Bronchial epithelial cell (primary cell): ENCODE results near the gene ERCC6. TPM values are rescaled to one million over a fixed set of nuclear protein-coding genes. Genes with fewer than 3 reads are reported as not detected.

ENCODE experiments used
- DNase-seq: peaks from one replicate; pipeline ENCODE4 v3.0.0-alpha.2; 2010; ENCODE audit warnings: low read depth
- FAIRE-seq: peaks from 2 replicates; lab custom pipeline; 2011; peaks lifted over from hg19 to GRCh38; lab: Jason Lieb, UNC
- H3K27me3 ChIP-seq: 2 replicates; pipeline ENCODE4 v1.5.1; 2011; ENCODE audit warnings: low read length; ENCODE audit not compliant: control insufficient read depth, insufficient read depth
- H3K36me3 ChIP-seq: 2 replicates; pipeline ENCODE4 v1.5.1; 2011; ENCODE audit warnings: low read length; ENCODE audit not compliant: control insufficient read depth, insufficient read depth
- H3K4me3 ChIP-seq: 2 replicates; pipeline ENCODE4 v1.5.1; 2011; ENCODE audit warnings: mild to moderate bottlenecking, low read depth, low read length, control low read depth
- CTCF ChIP-seq: IDR thresholded peaks from 2 replicates; pipeline ENCODE4 v1.5.1; 2011; ENCODE audit warnings: mild to moderate bottlenecking, moderate library complexity, low read length, control low read depth, inconsistent platforms; ENCODE audit not compliant: insufficient read depth, severe bottlenecking
- total RNA-seq: library from RNA; depleted of rRNA; stranded (reverse); fragments of >200 nt; gene quantifications from 2 replicates; pipeline ENCODE4 v1.2.1, GENCODE V29; 2014

The ERCC6 gene
- total RNA-seq = 19.2 and 21.9 TPM in 2 replicates

- peak; percentile 10 for TF ChIP-seq CTCF
- Histone ChIP-seq H3K27me3 (no peaks in the 10 kb centered on the region), H3K4me3 (peak within 1 kb of the TSS; percentile 48), H3K36me3 (no peaks in the 10 kb centered on the region)
- FAIRE-seq (no peak), DNase-seq (peak; percentile 95)
These were observed at the start of gene ERCC6 for GRCh38 chr10:49538381-49539319. Gene ERCC6, minus strand, starts transcription at chr10:49539121.

- no peak for TF ChIP-seq CTCF
These were observed 49.1 kb upstream of the ERCC6 start for GRCh38 chr10:49587981-49588380.

GRCh38 chr10:49585387-49585786 is 46.5 kb upstream of the ERCC6 start:
- TF ChIP-seq CTCF = no peak
- Histone ChIP-seq H3K36me3 (no peaks in the 10 kb centered on the region), H3K27me3 (no peaks in the 10 kb centered on the region), H3K4me3 (no peak overlapping the region)
- DNase-seq (peak; percentile 41), FAIRE-seq (no peak)

More at GRCh38 chr10:49587981-49588380, 49.1 kb upstream of the ERCC6 start:
- no peak for FAIRE-seq
- no peaks in the 10 kb centered on the region for H3K36me3 ChIP-seq
- H3K27me3 ChIP-seq = no peaks in the 10 kb centered on the region
- H3K4me3 ChIP-seq = no peak overlapping the region
- DNase-seq = no peak

GRCh38 chr10:49579621-49580020 is 40.7 kb upstream of the ERCC6 start:
- peak; percentile 23 for FAIRE-seq
- H3K4me3 ChIP-seq = no peak overlapping the region
- no peaks in the 10 kb centered on the region for H3K27me3 ChIP-seq
- no peak for DNase-seq
- no peaks in the 10 kb centered on the region for H3K36me3 ChIP-seq
- no peak for TF ChIP-seq CTCF

GRCh38 chr10:49578392-49578791 is 39.5 kb upstream of the ERCC6 start:
- TF ChIP-seq CTCF = no peak
- H3K27me3 ChIP-seq = no peaks in the 10 kb centered on the region
- no peak overlapping the region for H3K4me3 ChIP-seq
- no peaks in the 10 kb centered on the region for H3K36me3 ChIP-seq
- no peak for DNase-seq
- FAIRE-seq = no peak
